ENCODE data around the gene LY6G5C. TPM values are rescaled to one million over a fixed set of nuclear protein-coding genes. Genes with fewer than 3 reads are reported as not detected.

LY6G5C gene
- total RNA-seq, 3 donors from 2014 or later: 1.7 to 4.2 (median 2.1) TPM

DNA sequence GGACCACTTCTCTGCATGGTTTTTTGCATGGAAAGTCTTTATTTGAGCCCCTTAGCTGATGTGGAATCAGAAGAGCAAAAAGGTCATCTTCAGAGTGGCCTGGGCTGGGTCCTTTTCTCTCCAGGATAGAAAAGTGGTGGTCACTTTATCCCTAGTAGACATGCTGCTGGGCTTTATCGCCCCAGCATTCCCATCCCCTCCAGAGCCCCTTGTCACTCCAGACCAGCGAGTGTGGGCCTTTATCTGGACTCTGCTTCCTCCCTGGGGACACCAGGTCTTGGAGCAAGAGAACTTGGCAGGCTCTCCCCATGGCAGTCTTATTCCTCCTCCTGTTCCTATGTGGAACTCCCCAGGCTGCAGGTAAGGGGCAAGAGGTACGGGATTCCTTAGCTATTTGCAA lies 25.7 kb upstream of the LY6G5C start, which contains the start of gene LY6G6F:
Gene LY6G6F (plus strand): TSS at position 268 of the 400 bp plus-strand sequence. CDS start 41 bp downstream, at position 309.
- H3K9me3 ChIP-seq: no peaks in the 10 kb centered on the region
- TF ChIP-seq, protein P1, sequence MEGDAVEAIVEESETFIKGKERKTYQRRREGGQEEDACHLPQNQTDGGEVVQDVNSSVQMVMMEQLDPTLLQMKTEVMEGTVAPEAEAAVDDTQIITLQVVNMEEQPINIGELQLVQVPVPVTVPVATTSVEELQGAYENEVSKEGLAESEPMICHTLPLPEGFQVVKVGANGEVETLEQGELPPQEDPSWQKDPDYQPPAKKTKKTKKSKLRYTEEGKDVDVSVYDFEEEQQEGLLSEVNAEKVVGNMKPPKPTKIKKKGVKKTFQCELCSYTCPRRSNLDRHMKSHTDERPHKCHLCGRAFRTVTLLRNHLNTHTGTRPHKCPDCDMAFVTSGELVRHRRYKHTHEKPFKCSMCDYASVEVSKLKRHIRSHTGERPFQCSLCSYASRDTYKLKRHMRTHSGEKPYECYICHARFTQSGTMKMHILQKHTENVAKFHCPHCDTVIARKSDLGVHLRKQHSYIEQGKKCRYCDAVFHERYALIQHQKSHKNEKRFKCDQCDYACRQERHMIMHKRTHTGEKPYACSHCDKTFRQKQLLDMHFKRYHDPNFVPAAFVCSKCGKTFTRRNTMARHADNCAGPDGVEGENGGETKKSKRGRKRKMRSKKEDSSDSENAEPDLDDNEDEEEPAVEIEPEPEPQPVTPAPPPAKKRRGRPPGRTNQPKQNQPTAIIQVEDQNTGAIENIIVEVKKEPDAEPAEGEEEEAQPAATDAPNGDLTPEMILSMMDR (IDR thresholded peaks at IDR 0.05): no peak
- intact Hi-C loops (cut with DNase I, micrococcal nuclease): no loop called here
- DNase-seq (no peak), ATAC-seq (no peak)
- peaks cover 17% of the 10 kb centered on the region for H3K4me1 ChIP-seq (ENCODE audit: low read depth)
- no peaks in the 10 kb centered on the region for H3K36me3 ChIP-seq (ENCODE audit: low read depth)
- no peak within 1 kb of the TSS for H3K4me3 ChIP-seq

DNA sequence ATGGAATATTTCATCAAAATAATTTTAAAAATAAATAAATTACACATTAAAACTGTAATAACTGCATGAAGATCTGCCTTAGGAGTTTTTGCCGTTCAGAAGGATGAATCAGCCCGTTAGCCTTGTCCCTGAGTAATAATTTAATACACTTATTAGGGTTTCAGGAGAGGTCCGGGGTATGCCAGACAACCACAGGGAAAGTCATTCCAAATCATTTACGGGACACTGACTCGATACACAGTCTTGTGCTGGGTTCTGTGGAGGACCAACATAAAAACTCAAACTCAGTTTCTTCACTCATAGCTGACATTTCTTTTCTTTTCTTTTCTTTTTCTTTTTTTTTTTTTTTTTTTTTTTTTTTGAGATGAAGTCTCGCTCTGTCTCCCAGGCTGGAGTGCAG lies 25.1 kb upstream of the LY6G5C start:
- Histone ChIP-seq H3K36me3 (ENCODE audit: low read depth) (no peaks in the 10 kb centered on the region), H3K4me1 (ENCODE audit: low read depth) (peaks cover 20% of the 10 kb centered on the region), H3K4me3 (no peak overlapping the region), H3K9me3 (no peaks in the 10 kb centered on the region)
- intact Hi-C loops (cut with DNase I, micrococcal nuclease): no loop called here
- no peak for DNase-seq
- ATAC-seq: no peak
- TF ChIP-seq, protein P1 (IDR thresholded peaks at IDR 0.05): no peak

DNA sequence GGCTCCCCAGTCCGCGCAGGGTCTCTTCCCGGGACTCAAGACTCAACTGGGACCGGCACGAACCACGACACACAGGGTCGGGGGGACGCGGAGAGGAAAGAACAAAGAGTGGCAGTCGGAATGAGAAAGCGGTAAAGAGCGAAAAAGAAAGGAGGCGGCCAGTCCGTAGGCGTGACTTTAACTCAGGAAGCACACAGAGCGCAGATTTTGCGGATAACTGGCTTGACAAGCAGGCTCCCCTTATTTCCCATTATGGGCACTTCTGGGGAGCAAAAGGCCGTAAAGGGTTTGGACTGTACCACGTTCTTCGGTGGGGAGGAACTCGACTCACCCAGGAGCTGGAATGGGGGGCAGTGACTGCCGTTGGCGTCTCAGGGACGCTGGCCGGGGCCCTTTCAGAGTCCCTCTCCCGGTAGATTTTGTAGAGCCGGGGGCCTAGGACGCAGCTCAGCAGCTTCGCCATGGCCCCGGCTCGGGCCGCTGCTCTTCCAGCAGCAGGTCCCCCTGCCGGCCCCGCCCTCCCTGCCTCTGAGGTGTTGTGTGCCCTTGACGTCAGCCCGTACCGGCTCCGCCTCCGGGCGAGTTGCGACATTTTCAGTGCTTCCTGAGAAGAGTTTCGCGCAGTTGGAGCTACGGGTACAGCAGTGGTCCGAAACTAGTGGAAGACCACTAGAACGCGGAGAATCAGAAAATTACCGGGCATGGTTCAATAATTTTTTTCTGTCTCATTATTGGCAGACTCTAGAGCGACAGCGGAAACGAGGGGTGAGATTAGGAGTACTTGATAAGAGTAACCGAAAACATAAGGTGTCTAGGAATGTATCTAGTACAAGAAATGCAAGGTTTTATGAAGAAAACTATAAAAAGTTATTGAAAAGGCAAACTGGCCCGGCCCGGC lies 22.2 kb upstream of the LY6G5C start, which contains the start of gene ABHD16A:
Gene ABHD16A (minus strand): TSS at position 506 of the 898 bp plus-strand sequence. CDS start 43 bp downstream, at position 463.
- peak; percentile 98 for ATAC-seq
- DNase-seq: peak; percentile 98 to 100 (median 99)
- no peaks in the 10 kb centered on the region for H3K36me3 ChIP-seq (ENCODE audit: low read depth)
- H3K4me3 ChIP-seq: peak within 1 kb of the TSS; percentile 87
- peaks cover 20% of the 10 kb centered on the region for H3K4me1 ChIP-seq (ENCODE audit: low read depth)
- TF ChIP-seq, protein P1 (IDR thresholded peaks at IDR 0.05): no peak
- intact Hi-C loops (cut with DNase I, micrococcal nuclease): no loop called here
- no peaks in the 10 kb centered on the region for H3K9me3 ChIP-seq

DNA sequence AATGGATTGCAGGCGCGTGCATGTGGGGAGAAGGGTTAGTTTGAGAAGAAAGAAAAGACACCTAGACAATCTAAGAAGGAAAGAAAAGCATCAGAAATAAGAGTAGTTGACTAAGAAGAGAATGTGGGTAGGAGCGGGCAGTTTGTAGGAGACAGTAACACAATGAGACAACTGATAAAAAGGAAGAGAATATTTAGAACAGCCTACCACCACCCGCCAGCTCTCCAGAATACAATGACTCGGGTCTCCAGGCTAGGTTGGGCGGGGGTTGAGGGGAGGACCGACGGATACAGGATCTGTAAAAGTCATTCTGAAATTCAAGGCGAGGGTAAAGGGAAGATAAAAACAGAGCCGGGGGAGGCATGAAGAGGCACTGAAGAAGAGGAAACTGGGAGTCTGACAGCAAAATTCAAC lies 21.5 kb upstream of the LY6G5C start:
- no peak for DNase-seq
- Histone ChIP-seq H3K4me1 (ENCODE audit: low read depth) (peaks cover 20% of the 10 kb centered on the region), H3K36me3 (ENCODE audit: low read depth) (no peaks in the 10 kb centered on the region), H3K9me3 (no peaks in the 10 kb centered on the region), H3K4me3 (peak overlapping the region; percentile 87)
- ATAC-seq: peak; percentile 5
- TF ChIP-seq, protein P1 (IDR thresholded peaks at IDR 0.05): no peak
- intact Hi-C loops (cut with DNase I, micrococcal nuclease): no loop called here

DNA sequence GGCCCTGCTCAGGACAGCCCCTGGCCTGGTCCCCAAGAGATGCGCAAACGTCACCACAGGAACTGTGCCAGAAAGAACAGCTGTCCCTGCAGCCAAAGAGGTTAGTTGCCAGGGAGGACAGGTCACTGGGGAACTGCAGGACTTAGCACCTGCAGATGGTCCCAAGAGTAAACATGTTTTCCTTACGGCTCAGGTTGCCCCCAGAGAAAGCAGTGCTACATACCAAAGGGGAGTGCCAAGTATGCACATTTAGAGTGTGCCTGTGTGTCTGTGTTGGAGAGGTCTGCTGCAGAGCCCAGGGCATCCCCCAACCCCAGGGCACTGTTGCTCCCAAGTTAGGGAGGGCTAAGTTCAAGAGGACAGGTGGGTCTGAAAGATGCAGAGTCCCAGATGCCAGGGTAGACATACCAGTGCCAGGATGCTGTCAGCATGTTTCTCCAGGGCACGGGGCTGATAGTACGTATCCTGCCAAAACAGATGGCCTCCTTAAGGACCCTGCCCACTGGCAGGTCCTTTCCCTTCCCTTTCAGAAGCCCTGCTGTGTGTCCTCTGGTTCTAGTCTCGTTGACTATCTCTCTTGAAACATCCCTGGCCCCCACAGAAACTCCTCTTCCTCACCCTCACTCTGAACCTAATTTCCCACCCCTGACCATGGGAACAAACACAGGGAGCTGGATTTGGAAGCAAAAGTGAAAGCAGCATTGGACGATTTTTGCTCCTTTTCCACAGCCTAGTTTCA lies 21.0 kb upstream of the LY6G5C start:
- no peaks in the 10 kb centered on the region for H3K36me3 ChIP-seq (ENCODE audit: low read depth)
- no peak overlapping the region for H3K4me3 ChIP-seq
- peaks cover 20% of the 10 kb centered on the region for H3K4me1 ChIP-seq (ENCODE audit: low read depth)
- intact Hi-C loops (cut with DNase I, micrococcal nuclease): no loop called here
- TF ChIP-seq, protein P1 (IDR thresholded peaks at IDR 0.05): no peak
- DNase-seq (no peak), ATAC-seq (peak; percentile 0)
- H3K9me3 ChIP-seq: no peaks in the 10 kb centered on the region
